NCI-H345 treated with DMSO at 0.1 percent for 48 hours (cell line): ENCODE results near the gene RUBCNL.

Experiments used
- DNase-seq: peaks from one replicate; lab custom pipeline; 2025; ENCODE audit not compliant: unreplicated experiment; lab: John Stamatoyannopoulos, UW

The RUBCNL gene

DNA sequence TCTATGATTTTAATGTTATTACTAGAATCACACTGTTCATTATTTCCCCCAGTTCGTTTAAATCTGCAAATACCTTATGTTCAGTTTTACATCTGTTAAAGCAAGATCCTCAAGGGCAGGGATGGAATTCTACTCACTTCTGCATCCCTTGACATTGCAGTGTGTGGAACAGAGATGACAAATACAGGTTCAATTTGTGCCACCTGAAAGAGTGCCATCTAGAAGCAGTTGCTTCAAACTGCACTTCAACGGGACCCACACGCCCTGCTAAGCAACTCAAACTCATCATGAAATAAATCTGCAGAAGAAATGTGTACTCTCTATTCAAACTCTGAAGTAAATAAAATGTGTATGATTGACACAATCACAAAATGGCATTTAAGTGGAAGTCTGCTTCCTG, 44.5 kb downstream of the RUBCNL start:
- DNase-seq, result no peak

- peak; percentile 9 for DNase-seq
These were observed 45.8 kb downstream of the RUBCNL start for GRCh38 chr13:46341112-46341711.

DNA sequence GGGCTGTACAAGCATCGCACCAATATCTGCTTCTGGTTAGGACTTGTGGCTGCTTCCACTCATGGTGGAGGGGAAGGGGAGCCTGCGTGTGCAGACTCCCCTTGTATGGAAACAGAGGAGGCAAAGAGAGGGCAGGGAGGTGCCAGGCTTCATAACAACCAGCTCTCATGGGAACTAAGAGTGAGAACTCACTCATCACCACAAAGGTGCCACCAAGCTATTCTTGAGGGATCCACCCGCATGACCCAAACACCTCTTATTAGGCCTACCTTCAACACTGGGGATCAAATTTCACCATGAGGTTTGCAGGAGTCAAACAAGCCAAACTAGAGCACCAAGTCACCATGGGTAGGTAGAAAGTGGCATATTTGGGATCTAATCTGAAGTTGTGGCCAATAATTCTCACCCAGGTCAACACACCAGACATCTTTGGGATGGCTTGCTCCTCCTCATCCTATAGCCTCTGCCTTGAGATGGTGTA, 46.4 kb downstream of the RUBCNL start:
- no peak for DNase-seq

DNA sequence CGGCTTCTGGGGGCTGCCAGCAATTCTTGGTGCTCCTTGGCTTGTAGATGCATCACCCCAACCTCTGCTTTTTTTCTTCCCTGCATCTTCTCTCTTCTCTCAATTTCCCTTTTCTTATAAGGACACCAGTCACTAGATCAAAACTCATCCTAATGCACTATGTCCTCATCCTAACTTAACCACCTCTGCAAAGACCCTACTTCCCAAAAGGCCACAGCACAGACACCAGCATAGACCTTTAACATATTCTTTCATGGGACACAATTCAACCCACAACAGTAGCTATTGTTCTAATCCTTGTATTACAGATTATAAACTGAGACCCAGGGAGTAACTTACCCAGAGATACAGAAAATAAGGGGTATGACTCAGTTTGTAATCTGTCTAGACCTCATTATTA, 47.0 kb downstream of the RUBCNL start:
- no peak for DNase-seq

DNA sequence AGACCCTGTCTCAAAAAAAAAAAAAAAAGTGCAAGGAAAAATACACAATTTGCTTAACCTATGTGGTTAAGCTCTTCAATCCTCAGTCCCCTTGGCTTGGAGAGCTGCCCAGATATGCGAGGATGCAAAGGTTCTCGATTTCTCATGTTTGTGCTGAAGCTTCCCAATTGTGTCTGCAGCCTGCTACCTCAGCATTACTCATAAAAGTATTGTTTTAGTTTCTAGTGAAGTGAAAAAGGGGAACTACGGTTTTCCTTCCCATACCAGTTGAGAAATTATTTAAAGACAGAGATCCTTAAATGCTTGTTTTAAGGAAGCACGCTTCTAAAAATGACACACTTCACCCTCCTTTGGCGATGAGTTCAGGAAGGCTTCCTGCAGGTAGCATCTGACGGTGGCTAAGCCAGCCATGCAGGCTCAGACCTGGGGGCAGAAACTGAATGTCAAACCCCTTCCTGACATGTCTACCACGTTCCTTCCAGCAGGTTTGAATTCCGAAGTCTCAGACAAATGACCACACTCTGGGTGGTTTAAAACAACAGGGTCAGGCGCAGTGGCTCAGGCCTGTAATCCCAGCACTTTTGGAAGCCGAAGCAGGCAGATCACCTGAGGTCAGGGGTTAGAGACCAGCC, 47.9 kb downstream of the RUBCNL start:
- no peak for DNase-seq

DNA sequence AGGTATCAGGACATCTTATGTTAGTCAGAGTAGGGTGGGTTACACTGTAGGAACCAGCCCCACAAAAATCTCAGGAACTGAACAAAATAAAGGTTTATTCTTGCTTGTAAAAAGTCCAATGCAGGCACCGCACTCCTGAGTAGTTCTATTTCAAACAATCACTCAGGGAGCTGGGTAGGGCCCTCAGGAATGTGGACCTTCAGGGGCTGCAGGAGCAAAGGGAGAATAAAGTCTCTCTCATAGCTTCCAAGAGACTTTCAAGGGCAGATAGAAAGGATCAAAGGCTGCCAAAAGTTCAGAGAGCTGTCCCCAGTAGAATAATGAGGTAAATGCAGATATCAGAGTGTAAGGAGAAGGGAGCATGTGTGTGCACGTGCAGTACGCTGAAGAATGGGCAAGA, 49.4 kb downstream of the RUBCNL start:
- no peak for DNase-seq

- DNase-seq, result no peak
These were observed 52.8 kb downstream of the RUBCNL start for GRCh38 chr13:46334035-46334822.

- no peak for DNase-seq
These were observed 54.3 kb downstream of the RUBCNL start for GRCh38 chr13:46332772-46333171.

DNA sequence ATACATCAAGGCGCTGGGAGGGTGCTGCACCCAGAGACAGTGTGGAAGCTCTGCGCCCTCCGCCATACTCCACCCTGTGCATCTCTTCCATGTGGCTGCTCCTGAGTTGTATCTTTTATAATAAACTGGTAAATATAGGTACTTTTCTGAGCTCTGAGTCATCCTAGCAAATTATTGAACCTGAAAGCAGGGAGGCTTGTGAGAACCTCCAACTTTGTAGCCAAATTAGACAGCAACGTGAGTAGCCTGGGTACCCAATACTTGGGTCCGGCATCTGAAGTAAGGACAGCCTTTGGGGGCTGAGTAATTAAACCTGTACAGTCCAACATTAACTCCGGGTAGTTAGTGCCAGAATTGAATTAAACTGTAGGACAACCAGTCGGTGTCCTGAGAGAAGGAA, 57.4 kb downstream of the RUBCNL start:
- no peak for DNase-seq

DNA sequence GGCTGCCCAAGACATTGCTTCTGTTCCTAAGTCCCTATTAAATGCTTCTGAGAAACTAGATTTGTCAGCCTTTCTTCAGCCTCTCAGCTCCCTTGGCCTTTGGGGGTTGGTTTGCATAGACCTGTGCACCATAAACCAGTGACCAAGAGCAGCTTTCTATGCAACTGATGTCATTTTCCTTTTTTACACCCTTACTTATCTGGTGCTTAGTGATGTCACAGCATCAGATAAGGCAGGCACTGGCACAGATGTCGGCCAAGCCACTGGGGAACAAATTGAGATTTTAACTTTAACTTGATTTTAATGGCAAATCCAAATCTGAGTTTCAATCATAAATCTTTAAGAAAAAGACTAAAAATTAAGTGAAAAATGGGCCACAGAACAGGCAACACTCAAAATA, 59.8 kb downstream of the RUBCNL start:
- no peak for DNase-seq

- no peak for DNase-seq
These were observed 62.1 kb downstream of the RUBCNL start for GRCh38 chr13:46324976-46325375.

- DNase-seq, result peak; percentile 6
These were observed 65.4 kb downstream of the RUBCNL start for GRCh38 chr13:46321494-46322225.

- no peak for DNase-seq
These were observed 66.2 kb downstream of the RUBCNL start for GRCh38 chr13:46320821-46321220.

DNA sequence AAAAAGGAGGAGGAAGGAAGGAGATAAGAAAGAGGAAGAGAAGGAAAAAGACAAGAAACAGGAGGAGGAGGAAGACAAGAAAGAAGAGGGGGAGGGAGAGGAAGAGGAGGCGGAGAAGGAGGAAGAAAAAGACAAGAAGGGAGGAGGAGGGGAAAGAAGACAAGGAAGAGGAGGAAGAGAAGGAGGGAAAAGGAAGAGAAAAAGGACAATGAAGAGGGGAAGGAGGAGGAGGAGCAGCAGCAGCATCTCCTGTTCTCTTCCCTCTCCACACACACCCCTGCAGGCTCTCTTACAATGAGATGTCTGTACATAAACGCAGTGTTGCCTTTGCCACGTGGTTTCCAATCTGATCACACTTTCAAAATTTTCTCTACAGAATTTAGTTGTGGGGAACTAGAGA, 66.6 kb downstream of the RUBCNL start:
- no peak for DNase-seq

DNA sequence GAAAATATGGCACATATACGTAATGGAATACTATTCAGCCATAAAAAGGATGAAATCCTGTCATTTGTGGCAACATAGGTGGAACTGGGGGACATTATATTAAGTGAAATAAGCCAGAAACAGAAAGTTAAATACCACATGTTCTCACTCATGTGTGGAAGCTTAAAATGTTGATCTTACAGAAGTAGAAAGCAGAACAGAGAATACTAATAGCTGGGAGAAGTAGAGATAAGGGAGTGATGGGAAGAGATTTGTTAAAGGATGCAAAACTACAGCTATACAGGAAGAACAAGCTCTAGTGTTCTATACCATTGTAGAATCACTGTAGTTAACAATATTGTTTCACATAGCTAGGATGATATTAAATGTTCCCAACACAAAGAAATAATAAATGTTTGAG, 68.1 kb downstream of the RUBCNL start:
- no peak for DNase-seq

- no peak for DNase-seq
These were observed 69.9 kb downstream of the RUBCNL start for GRCh38 chr13:46317120-46317519.

GRCh38 chr13:46315491-46316075, 71.5 kb downstream of the RUBCNL start:
- DNase-seq, result no peak

- no peak for DNase-seq
These were observed 72.0 kb downstream of the RUBCNL start for GRCh38 chr13:46315036-46315435.

GRCh38 chr13:46314587-46314986, 72.5 kb downstream of the RUBCNL start:
- no peak for DNase-seq

DNA sequence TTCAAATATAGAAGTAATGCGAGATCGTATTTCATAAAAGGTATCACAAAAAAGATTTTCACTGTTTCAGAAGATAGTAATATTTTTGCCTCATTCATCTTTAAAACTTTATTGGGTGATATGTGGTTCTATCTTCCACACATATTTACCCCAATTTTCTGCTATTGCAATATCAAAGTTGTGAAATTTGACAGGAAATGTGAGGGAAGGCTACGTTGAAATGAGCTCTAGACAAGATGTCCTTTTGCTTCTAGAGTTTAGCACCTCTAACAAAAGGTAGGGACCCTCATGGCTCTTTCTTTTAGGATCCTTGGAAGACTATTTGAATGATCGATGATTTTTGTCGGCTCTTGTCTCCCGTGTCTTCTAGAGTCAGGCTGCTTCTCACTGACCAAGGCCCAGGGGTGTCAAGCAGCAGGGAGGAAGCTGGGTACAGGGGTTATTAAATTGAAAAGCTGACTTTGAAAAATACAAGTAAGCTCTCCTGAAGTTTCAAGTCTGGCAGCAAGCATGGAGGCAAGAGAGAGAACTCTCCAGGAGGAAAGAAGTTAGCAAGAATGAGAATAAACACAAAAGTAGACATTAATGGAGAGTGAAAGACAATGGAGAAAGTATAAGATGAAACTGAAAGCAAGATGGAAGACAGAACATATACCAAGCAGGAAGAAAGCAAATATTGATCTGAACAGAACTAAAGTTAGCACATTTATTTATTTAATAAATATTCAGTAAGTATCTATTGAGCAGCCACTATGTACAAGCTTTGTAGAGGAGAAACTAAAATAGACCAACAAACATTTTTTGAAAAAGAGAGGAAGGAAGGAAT, 73.4 kb downstream of the RUBCNL start:
- no peak for DNase-seq
